Breast epithelium (tissue), 4 donors: ENCODE data around the gene RILPL2. TPM values are rescaled to one million over a fixed set of nuclear protein-coding genes. Genes with fewer than 3 reads are reported as not detected.

Experiments
- DNase-seq, 2 donors: peaks; one replicate each; pipeline ENCODE4 v3.0.0-alpha.2; 2019; ENCODE audit warnings: low spot score in 2 of 2
- H3K27ac ChIP-seq, 2 donors: fragments of 200-600 bp; sonication (generic) in 1 of 2; one replicate each; pipeline ENCODE4 v1.5.1; 2016 to 2019; ENCODE audit warnings: mild to moderate bottlenecking in 1 of 2
- H3K27me3 ChIP-seq, 2 donors: fragments of 200-600 bp; sonication (generic) in 1 of 2; one replicate each; pipeline versions ENCODE4 v1.5.1 to v1.6.0; 2017 to 2019; ENCODE audit warnings: control low read depth in 1 of 2, mild to moderate bottlenecking in 1 of 2
- H3K36me3 ChIP-seq: fragments of 200-600 bp; one replicate; pipeline ENCODE4 v1.5.1; 2019
- H3K4me1 ChIP-seq, 2 donors: fragments of 200-600 bp; sonication (generic); one replicate each; pipeline ENCODE4 v1.5.1; 2016 to 2019; ENCODE audit warnings: control low read depth in 1 of 2
- H3K4me3 ChIP-seq, 3 donors: fragments of 200-600 bp; sonication (generic); 1 replicate in 2 of 3; 2 replicates in 1 of 3; pipeline ENCODE4 v1.5.1; 2016 to 2019; ENCODE audit warnings: mild to moderate bottlenecking in 3 of 3, moderate library complexity in 2 of 3
- H3K9me3 ChIP-seq, 2 donors: fragments of 200-600 bp; sonication (generic) in 1 of 2; one replicate each; pipeline ENCODE4 v1.5.1; 2016 to 2019; ENCODE audit warnings: control low read depth in 1 of 2
- POLR2A ChIP-seq: fragments of 450-650 bp; IDR thresholded peaks from one replicate; pipeline ENCODE4 v1.6.1; 2016; ENCODE audit warnings: antibody characterized with exemption, mild to moderate bottlenecking, moderate library complexity
- POLR2AphosphoS5 ChIP-seq, 3 donors: sonication (generic); formaldehyde crosslinking; IDR thresholded peaks; one replicate each; pipeline ENCODE4 v1.6.1; 2017; ENCODE audit warnings: antibody characterized with exemption in 3 of 3
- intact Hi-C: fragments of 100-400 bp; cut with DNase I; formaldehyde crosslinking; loops from one replicate; pipeline ENCODE4 v1.15.1; 2023; ENCODE audit warnings: low total_unique reads
- total RNA-seq, 3 donors: library from RNA; depleted of rRNA; stranded (reverse); fragments of >200 nt; gene quantifications; one replicate each; pipeline ENCODE4 v1.1.0, GENCODE V29; 2016
- TF ChIP-seq, protein P1 (sequence below), 3 donors: fragments of 450-650 bp; IDR thresholded peaks; one replicate each; pipeline ENCODE4 v1.5.1; 2016 to 2017; ENCODE audit warnings: antibody characterized with exemption in 3 of 3, mild to moderate bottlenecking in 3 of 3, moderate library complexity in 3 of 3

The RILPL2 gene
- total RNA-seq, 3 donors from 2014 or later, result 8.9 to 11.8 (median 9.1) TPM

DNA sequence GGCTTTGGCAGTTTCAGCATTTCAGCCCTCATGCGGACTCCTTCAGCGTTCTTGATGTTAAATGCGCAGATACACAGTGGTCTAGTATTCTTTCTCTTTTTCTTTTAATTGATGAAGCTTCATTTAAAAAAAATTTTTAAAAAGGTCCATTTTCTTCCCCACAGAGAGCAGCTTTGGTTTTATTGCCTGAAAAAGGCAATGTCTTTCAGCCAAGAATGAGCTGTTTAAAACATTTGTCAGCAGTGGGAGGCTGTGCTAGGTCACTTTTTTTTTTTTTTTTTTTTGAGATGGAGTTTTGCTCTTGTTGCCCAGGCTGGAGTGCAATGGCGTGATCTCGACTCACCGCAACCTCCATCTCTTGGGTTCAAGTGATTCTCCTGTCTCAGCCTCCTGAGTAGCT lies 39.1 kb downstream of the RILPL2 start:
- intact Hi-C loops, result no loop called here
- TF ChIP-seq POLR2AphosphoS5 (IDR thresholded peaks at IDR 0.05) (no peak), POLR2A (no peak)
- TF ChIP-seq, protein P1, sequence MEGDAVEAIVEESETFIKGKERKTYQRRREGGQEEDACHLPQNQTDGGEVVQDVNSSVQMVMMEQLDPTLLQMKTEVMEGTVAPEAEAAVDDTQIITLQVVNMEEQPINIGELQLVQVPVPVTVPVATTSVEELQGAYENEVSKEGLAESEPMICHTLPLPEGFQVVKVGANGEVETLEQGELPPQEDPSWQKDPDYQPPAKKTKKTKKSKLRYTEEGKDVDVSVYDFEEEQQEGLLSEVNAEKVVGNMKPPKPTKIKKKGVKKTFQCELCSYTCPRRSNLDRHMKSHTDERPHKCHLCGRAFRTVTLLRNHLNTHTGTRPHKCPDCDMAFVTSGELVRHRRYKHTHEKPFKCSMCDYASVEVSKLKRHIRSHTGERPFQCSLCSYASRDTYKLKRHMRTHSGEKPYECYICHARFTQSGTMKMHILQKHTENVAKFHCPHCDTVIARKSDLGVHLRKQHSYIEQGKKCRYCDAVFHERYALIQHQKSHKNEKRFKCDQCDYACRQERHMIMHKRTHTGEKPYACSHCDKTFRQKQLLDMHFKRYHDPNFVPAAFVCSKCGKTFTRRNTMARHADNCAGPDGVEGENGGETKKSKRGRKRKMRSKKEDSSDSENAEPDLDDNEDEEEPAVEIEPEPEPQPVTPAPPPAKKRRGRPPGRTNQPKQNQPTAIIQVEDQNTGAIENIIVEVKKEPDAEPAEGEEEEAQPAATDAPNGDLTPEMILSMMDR (IDR thresholded peaks at IDR 0.05), result no peak
- Histone ChIP-seq H3K4me3 (no peak overlapping the region), H3K4me1 (peaks cover 9 to 12% of the 10 kb centered on the region in 2 donors), H3K9me3 (no peaks in the 10 kb centered on the region), H3K27ac (no peak overlapping the region), H3K27me3 (no peaks in the 10 kb centered on the region), H3K36me3 (peaks cover 3% of the 10 kb centered on the region)
- no peak for DNase-seq

DNA sequence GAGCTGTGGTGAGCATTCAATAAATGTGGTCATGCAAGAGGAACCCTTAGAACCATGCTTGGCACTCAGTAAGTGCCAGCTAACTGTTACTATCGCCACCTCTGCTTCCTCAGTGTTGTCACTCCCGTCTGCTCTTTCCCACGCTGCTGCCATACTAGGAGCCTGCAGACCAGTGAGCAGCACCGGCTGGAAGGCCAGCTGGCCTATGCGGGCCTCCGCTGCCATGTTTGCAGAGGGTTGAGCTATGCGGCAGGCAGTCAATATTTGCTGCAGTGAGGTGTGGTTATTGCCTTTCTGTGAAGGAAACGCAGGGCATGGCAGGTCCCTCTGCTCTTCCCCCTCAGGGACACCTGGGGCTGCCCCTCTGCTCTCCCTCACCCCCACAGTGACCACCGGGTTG lies 39.5 kb downstream of the RILPL2 start:
- no peak overlapping the region for H3K4me3 ChIP-seq
- TF ChIP-seq, protein P1 (IDR thresholded peaks at IDR 0.05), result no peak
- no peak for TF ChIP-seq POLR2AphosphoS5 (IDR thresholded peaks at IDR 0.05)
- no peak for TF ChIP-seq POLR2A
- peak in 1 of 2 donors; percentile 55 for DNase-seq
- no peak overlapping the region for H3K27ac ChIP-seq
- H3K27me3 ChIP-seq, result no peaks in the 10 kb centered on the region
- H3K36me3 ChIP-seq, result peaks cover 3% of the 10 kb centered on the region
- peaks cover 9 to 12% of the 10 kb centered on the region in 2 donors for H3K4me1 ChIP-seq
- intact Hi-C loops, result no loop called here
- H3K9me3 ChIP-seq, result no peaks in the 10 kb centered on the region

DNA sequence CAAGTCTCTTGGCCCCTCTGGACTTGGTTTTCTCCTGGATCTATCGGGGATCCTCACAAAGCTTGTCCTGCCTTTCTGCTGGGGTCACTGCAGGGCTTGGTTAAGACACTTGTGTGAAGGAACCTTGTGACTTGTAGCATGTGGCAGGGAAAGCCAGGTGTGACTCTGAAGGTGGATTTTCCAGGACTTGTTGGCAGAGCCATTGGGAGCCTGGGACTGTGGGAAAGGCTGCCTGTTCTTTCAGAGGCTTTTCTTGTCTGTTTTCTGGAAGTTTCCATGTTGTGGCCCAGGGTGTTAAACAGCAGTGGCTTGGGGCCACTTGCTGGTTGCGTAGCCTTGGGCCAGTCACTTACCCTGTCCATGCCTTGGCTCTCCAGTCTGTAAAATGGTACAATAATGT lies 39.9 kb downstream of the RILPL2 start:
- DNase-seq, result no peak
- H3K9me3 ChIP-seq, result no peaks in the 10 kb centered on the region
- peaks cover 3% of the 10 kb centered on the region for H3K36me3 ChIP-seq
- TF ChIP-seq, protein P1 (IDR thresholded peaks at IDR 0.05), result no peak
- no peak for TF ChIP-seq POLR2AphosphoS5 (IDR thresholded peaks at IDR 0.05)
- TF ChIP-seq POLR2A, result no peak
- no peak overlapping the region for H3K27ac ChIP-seq
- H3K4me1 ChIP-seq, result peaks cover 9 to 12% of the 10 kb centered on the region in 2 donors
- intact Hi-C loops, result no loop called here
- no peak overlapping the region for H3K4me3 ChIP-seq
- H3K27me3 ChIP-seq, result no peaks in the 10 kb centered on the region

DNA sequence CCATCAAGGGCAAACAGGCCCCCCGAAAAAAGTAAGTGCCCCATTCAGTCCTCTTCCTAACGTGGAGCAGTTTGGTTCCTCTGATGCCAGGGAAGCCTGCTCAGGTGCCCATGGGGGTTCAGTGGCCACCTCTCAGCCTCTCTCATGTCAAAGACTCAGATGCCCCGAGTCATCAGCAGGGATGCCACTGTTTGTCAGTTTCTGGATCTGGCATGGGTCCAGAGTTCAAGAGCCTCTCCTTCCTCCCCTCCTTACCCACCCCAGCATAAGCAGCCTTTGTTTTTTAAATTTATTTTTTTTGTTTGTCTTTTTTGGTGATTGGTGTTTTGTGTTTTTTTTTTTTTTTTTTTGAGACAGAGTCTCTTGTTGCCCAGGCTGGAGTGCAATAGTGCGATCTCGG lies 41.2 kb downstream of the RILPL2 start:
- DNase-seq, result no peak
- no peak for TF ChIP-seq POLR2A
- TF ChIP-seq, protein P1 (IDR thresholded peaks at IDR 0.05), result no peak
- TF ChIP-seq POLR2AphosphoS5 (IDR thresholded peaks at IDR 0.05), result no peak
- intact Hi-C loops, result no loop called here
- Histone ChIP-seq H3K4me3 (no peak overlapping the region), H3K27me3 (no peaks in the 10 kb centered on the region), H3K36me3 (peaks cover 3% of the 10 kb centered on the region), H3K27ac (no peak overlapping the region), H3K4me1 (peaks cover 12 to 14% of the 10 kb centered on the region in 2 donors), H3K9me3 (no peaks in the 10 kb centered on the region)

DNA sequence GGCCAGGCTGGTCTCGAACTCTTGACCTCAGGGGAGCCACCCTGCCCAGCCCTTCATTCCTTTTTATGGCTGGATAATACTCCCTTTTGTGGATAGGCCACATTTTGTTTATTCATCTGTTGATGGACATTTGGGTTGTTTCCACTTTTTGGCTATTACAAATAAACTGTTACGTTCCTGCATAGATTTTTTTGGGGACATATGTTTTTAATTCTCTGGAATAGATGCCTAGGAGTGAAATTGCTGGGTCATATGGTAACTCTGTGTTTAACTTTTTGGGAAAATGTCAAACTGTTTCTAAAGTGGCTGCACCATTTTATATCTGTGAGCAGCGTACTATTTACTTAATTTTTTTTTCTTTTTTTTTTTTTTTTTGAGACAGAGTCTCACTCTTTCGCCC lies 42.7 kb downstream of the RILPL2 start:
- intact Hi-C loops, result no loop called here
- H3K4me1 ChIP-seq, result peaks cover 9% of the 10 kb centered on the region in 2 donors
- H3K27me3 ChIP-seq, result no peaks in the 10 kb centered on the region
- TF ChIP-seq, protein P1 (IDR thresholded peaks at IDR 0.05), result no peak
- TF ChIP-seq POLR2AphosphoS5 (IDR thresholded peaks at IDR 0.05) (no peak), POLR2A (no peak)
- DNase-seq, result no peak
- no peak overlapping the region for H3K27ac ChIP-seq
- no peaks in the 10 kb centered on the region for H3K9me3 ChIP-seq
- peaks cover 3% of the 10 kb centered on the region for H3K36me3 ChIP-seq
- H3K4me3 ChIP-seq, result no peak overlapping the region
